DMS153 (cell line): ENCODE measurements around the gene EXD3.
"Not testable (repeated sequence)": the region's sequence is repeated elsewhere in the genome, so short reads cannot be mapped to it uniquely, and the experiment has no call there.

Experiments
- DNase-seq: peaks from one replicate; lab custom pipeline; 2025; lab: John Stamatoyannopoulos, UW

EXD3 gene

GRCh38 chr9:137411260-137411644, 11.7 kb downstream of the EXD3 start:
- no peak for DNase-seq

DNA sequence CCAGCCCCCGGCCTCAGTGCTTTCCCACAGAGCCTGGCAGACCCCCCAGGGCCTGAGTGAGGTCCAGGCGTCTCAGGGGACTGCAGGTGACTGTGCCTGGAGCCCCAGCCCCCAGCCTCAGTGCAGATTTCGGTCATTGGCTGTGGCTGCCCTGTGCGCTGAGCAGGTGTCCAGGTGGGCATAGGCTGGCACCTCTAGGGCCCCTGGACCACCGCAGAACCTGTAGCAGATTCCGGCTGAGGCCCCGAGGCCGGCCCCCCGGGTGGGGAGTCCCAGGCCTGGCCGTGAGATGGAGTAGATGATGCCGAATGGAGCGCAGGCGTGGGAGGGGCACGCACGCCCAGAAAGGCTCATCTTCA, 12.1 kb downstream of the EXD3 start:
- no peak for DNase-seq

- not testable (repeated sequence) for DNase-seq
These were observed 12.6 kb downstream of the EXD3 start for GRCh38 chr9:137410236-137410890.

GRCh38 chr9:137409515-137409914, 13.4 kb downstream of the EXD3 start:
- no peak for DNase-seq

DNA sequence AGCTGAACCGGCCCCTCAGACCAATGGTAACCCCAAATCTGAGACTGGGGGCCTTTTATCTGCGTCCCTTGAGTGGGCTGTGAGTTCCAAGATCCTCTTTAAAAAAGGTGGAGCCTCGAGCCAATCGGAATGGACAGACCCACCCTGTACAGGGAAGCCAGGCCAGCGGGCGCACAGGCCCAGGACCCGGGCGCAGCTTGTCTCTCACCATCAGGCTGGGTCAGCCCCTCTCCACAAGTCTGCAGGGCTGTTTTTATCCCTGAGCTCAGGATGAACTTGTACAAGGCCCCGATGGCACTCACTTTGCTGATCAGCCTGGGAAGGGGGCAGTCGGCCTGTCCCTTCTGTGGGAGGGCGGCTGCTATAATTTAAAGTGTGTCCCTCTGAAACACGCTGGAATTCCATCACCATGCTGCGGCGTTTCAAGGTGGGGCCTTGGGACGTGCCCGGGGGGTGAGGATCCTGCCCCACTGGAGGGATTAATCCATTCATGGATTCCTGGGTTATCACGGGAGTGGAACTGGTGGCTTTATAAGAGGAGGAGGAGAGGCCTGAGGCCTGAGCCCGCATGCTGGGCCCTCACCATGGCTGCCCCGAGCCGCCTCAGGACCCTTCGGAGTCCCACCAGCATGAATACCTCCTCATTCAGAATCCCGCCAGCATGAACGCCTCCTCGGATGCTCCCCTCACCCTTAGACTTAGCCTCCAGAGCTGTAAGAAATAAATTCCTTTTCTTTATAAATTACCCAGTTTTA, 14.1 kb downstream of the EXD3 start:
- DNase-seq = no peak

- DNase-seq = no peak
These were observed 15.2 kb downstream of the EXD3 start for GRCh38 chr9:137407590-137408300.

DNA sequence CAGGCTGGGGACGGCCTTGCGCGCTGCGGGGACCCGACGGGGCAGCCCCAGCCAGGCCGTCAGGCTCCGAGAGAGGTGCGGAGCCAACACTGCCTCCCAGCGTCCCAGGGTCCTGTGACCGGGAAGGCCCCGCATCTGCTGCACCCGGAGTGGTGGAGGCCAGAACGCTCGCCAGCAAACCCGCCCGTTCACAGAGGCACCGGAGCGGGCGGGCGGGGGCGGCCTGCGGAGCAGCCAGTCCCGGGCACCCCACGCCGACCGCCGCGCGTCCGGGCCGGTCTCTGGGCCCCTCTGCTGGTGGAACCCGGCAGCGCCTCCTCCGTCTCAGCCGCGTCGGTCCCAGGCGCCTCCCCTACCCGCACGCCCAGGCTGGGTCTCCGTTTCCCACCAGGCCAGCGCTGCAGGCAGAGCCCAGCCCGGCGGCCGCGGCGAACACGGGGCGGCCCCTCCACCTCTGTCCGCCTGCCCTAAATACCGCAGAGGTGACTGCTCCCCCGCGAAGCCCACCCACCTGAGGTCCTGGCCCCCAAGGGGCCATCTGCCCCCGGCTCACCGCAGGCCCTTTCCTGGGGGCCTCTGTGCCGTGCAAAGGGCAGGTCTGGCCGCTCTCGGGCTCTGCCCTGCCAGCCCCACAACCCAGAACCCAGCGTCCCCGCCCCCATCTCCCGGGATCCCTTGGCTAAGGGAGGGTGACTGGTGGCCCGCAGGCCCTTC, 15.9 kb downstream of the EXD3 start:
- no peak for DNase-seq

DNA sequence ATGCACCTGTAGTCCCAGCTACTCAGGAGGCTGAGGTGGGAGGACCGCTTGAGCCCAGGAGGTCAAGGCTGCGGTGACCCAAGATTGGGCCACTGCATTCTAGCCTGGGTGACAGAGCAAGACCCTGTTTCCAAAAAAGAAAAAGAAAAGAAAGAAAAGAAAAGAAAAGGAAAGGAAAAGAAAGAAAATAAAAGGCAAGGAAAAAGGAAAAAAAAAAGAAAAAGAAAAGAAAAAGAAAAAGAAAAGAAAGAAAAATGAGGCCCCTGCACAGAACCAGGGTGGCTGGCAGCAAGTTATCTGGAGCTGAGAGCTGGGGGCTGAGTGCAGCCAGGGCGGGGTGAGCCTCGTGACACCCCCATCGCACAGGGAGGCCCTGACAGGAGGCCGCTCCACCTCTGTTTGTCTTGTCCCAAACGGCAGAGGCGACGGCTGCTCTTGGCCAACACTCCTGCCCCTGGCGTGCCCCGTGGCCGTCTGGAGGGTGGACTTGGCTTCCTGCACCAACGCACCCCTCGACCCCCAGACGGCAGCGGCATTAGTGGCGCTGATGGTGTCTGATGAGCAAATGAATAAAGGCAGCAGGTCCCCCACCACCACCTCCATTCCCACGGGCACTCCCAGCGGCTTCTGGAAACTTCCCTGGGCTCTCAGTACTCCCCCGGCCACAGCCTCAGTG, 16.7 kb downstream of the EXD3 start:
- no peak for DNase-seq

DNA sequence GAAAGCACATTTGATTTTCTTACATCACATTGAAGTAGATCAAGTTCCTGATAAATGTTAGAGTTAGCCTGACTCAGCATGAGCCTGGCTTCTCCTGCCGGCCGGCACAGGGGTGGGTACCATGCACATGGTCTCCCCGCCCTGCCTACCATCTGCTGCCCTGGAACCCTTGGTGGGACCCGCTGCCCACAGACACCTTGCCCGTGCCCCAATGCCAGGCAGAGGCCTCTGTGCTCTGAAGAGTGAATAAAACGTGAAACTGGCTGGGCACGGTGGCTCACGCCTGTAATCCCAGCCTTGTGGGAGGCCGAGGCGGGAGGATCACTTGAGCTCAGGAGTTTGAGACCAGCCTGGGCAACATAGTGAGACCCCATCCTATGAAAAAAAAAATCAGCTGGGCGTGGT, 17.3 kb downstream of the EXD3 start:
- DNase-seq = no peak

- no peak for DNase-seq
These were observed 17.9 kb downstream of the EXD3 start for GRCh38 chr9:137404961-137405567.

DNA sequence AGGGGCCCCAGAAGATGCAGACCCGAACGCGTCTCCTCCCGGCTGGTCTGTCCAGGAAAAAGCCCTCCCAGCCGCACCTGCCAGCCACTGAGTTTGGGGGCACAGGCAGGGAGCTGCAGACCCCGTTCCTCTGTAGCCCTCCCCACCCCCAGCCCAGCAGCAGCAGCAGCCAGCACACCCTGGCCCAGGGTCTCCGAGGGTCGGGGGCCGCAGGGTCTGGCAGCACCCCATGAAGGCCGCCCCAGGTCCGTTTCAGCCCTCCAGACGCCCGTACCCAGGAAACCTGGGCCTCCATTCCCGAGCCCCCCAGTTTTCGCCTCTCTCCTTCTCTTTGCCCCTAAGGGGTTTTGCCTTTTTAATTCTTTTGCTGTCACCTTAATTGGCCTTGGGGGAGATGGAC, 19.7 kb downstream of the EXD3 start:
- DNase-seq = no peak

DNA sequence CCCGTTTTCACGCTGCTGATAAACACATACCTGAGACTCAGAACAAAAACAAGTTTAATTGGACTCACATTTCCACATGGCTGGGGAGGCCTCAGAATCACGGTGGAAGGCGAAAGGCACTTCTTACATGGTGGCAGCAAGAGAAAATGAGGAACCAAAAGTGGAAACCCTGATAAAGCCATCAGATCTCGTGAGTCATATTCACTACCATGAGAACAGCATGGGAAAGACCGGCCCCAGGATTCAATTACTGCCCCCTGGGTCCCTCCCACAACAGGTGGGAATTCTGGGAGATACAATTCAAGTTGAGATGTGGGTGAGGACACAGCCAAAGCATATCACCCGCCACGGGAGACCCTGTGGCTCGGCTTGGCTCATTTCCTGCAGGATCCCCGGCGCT, 20.2 kb downstream of the EXD3 start:
- no peak for DNase-seq

- DNase-seq = no peak
These were observed 24.1 kb downstream of the EXD3 start for GRCh38 chr9:137398561-137399468.

DNA sequence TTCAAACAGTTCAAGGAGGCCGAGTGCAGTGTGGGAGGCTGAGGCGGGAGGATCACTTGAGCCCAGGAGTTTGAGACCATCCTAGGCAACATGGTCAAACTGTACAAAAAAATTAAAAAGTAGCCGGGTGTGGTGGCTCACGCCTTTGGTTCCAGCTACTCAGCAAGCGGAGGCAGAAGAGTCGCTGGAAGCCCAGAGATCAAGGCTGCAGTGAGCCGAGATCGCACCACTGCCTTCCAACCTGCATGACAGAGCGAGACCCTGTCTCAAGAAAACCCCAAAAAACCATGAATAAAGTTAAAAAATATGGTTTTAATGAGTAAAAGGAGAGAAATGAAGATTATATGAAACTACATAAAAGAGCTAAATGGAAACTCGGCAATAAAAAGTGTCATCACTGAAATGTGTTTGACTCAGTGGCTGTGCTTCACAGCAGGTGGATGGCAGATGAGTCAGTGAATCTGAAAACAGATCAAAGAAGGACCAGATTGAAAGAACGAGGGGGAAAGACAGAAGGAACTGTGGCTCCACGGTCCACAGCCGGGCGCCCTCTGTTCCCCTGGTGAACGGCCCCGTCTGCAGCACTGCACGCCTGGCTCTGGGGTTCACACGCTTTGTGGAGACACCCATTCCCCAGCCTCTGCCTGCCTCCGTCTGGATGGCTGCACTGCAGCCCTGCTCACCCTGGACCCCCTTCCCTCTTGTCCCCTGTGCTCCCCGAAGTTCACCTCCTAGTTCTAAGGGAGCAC, 25.1 kb downstream of the EXD3 start:
- no peak for DNase-seq

DNA sequence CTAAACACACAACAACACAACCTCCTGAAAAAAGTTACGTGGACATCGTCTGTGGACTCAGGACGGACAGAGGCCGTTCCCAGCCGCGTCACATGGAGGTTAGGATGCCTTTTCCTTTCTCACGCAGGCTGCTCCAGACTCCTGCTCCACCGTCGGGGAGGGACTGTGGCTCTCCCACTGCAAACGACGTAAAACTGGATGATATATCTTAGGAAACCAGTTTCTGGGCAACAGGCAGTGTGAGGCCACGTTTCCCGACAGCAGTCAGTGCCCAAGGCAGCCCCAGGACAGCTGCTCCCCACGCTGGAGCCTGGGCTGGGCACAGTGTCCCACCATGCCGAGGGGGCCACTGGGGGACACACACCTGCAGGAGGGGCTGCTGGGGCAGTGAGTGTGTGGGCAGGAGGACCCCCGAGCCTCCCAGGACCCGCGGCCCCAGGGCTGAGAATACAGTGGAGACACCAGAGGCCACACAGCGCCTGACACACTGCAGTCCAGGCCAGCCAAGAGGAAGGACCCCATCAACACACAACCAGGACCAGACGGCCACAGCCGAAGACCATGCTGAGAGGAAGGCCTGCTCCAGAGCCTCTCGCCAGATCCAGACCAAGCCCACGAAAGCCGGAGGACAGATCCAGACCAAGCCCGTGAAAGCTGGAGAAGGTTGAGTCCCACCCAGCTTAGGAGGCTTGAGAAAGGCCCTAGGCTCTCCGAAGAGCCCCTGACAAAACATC, 26.2 kb downstream of the EXD3 start:
- DNase-seq = no peak

GRCh38 chr9:137396227-137396626, 26.7 kb downstream of the EXD3 start:
- no peak for DNase-seq

GRCh38 chr9:137395666-137396010, 27.3 kb downstream of the EXD3 start:
- no peak for DNase-seq

- no peak for DNase-seq
These were observed 27.9 kb downstream of the EXD3 start for GRCh38 chr9:137394866-137395665.
